LNCaP clone FGC (cell line): ENCODE measurements around the gene PDE11A.

Experiments used
- DNase-seq: peaks from one replicate; pipeline ENCODE4 v3.0.0-alpha.2; 2011; ENCODE audit warnings: low read depth
- H3K4me3 ChIP-seq: 2 replicates; pipeline ENCODE4 v1.5.1; 2011; ENCODE audit warnings: mild to moderate bottlenecking, low read depth, low read length, control low read depth
- TF ChIP-seq, protein P1 (sequence below): IDR thresholded peaks from 2 replicates; pipeline ENCODE4 v1.5.1; 2012; ENCODE audit warnings: mild to moderate bottlenecking; ENCODE audit not compliant: control insufficient read depth, insufficient read depth; ENCODE audit errors: extremely low read depth

Gene PDE11A

DNA sequence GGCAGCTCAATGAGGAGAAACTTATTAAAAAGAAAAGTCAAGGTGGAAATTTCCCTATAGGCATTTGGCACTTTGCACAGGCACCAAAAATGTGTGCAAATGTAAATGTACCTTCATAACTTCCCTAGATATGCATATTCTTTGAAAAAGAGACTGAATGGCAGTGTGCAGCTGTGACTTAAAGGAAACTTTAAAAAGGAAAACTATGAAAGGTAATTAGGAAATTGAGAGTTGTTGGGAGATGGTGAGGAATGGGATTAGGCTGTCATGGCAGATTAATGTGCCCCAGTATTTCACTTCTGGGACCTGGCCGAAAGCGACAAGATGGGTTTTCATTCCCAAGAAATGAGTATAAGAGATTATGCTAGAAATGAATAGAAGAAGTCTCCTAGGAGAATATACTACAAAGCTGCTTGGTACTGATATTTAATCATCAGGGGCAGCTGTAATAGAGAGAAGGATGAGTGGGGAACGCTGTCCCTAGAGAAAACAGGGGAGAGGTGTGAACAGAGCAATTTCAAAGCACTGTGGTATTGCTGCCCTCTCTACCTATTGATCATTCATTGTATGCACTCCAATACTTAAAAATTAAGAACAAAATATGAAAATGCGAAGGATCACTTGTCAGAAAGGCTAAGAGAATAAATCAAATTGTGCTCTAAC is 366.9 kb downstream of the PDE11A start:
- H3K4me3 ChIP-seq, result no peak overlapping the region
- TF ChIP-seq, protein P1, sequence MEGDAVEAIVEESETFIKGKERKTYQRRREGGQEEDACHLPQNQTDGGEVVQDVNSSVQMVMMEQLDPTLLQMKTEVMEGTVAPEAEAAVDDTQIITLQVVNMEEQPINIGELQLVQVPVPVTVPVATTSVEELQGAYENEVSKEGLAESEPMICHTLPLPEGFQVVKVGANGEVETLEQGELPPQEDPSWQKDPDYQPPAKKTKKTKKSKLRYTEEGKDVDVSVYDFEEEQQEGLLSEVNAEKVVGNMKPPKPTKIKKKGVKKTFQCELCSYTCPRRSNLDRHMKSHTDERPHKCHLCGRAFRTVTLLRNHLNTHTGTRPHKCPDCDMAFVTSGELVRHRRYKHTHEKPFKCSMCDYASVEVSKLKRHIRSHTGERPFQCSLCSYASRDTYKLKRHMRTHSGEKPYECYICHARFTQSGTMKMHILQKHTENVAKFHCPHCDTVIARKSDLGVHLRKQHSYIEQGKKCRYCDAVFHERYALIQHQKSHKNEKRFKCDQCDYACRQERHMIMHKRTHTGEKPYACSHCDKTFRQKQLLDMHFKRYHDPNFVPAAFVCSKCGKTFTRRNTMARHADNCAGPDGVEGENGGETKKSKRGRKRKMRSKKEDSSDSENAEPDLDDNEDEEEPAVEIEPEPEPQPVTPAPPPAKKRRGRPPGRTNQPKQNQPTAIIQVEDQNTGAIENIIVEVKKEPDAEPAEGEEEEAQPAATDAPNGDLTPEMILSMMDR, result no peak
- no peak for DNase-seq

DNA sequence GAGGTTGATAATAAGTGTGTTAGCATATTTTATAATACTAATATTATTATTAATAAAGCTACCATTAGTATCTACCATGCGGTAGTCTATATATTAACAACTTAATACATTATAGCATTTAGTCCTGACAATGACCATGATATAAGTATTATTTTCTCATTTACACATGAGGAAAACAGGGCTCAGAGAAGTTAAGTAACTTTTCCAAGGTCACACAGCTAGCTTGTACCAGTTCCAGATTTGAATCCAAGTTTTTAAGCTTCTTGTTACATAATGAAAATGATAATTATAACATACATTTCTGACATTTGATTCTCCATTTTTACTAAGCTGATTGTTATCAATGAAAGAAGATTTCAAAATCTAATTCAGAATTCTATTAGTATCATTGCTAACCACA is 369.4 kb downstream of the PDE11A start:
- no peak overlapping the region for H3K4me3 ChIP-seq
- DNase-seq, result no peak
- TF ChIP-seq, protein P1, result no peak

DNA sequence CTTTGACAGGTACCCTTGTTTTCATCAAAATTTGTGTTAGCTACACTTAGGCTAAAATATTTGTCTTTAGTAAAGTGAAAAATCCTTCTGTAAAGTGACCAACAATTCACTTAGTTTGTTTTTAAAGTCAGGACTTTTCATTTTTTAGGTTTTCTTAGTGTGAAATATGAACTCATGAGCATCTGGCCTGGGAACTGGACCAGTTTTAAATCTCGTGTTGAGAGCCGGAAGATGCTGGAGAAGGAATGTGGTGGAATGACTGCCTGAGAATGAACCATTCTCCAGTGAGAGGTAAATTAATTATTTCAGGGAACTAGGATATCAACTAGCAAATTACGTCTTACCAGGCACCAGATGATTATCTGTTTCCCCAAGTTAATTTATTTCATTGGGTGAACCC is 374.3 kb downstream of the PDE11A start:
- no peak for DNase-seq
- no peak overlapping the region for H3K4me3 ChIP-seq
- TF ChIP-seq, protein P1, result no peak

DNA sequence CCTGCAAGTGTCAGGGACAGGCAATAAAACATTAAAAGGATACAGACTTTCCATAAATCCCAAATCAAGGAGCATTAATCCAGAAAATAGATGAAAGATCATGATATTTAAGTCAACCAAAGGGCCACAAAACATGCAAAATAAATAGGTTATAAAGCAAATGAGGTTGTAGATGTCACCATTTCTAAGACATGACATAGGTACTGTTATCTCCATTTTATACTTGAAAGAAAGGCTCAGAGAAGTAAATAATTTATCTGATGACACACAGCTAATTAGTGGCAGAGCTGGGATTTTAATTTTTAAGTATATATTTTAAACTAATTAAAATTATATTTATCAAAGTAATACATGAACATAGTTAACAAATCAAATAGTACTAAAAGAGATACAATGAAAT is 378.2 kb downstream of the PDE11A start:
- H3K4me3 ChIP-seq, result no peak overlapping the region
- TF ChIP-seq, protein P1, result no peak
- no peak for DNase-seq

DNA sequence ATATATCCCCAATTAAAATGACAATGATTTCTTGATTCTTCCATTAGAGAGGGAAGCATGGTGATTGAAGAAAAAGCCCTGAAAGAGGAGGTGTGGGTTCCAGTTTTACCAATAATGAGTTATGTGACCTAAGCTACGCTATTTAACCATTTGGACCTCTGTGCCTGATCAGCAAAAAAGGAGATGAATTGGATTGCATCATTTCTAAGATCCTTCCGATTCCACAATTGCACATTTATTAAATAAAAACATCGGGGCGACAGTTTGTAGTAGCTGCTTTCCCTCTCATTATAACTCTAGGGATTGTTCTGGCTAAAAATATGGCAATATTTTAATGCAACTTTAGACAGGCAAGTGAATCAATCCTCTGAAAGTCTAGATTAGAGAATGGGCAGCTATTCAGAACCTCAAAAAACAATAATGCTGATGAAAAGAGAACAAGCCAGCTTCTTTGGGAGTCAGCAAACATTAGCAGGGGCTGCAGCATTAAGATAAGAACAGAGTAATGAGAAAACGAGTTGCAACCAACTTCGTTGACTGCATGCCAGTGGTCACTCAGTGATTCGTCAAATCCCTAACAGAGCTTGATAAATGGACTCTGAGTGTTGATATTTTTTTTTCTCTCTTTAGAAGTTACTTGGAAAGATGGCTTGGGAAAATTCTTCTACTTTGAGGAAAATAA is 378.8 kb downstream of the PDE11A start:
- no peak overlapping the region for H3K4me3 ChIP-seq
- TF ChIP-seq, protein P1, result no peak

DNA sequence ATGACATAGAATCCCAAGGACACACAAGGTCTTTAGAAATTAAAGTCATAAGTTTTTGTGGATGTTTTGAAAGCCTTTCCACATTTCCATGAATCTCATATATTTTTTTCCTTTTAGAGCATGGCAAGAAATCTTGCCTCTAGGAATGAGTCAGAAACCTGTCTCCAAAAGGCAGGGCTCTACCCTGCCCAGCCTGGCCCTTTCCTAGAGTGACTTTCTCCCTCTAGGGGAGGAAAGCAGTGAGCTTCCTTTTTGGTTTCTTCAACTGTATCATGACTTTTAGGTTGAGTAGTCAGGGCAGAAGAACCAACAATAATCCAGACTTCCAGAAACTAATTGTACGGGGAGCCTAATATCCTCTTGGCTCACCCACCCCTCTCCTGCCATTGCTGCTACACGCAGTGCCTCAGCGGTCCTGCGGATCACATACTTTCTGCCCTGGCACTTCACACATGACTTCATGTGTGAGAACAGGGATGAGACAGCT is 379.8 kb downstream of the PDE11A start:
- DNase-seq, result no peak
- no peak overlapping the region for H3K4me3 ChIP-seq
- TF ChIP-seq, protein P1, result no peak

More for the DNA sequence above, 378.8 kb downstream of the PDE11A start:
- DNase-seq, result no peak
